ENCODE measurements around the gene CDC25B.
"Not testable (repeated sequence)": the region's sequence is repeated elsewhere in the genome, so short reads cannot be mapped to it uniquely, and the experiment has no call there.

Gene CDC25B

DNA sequence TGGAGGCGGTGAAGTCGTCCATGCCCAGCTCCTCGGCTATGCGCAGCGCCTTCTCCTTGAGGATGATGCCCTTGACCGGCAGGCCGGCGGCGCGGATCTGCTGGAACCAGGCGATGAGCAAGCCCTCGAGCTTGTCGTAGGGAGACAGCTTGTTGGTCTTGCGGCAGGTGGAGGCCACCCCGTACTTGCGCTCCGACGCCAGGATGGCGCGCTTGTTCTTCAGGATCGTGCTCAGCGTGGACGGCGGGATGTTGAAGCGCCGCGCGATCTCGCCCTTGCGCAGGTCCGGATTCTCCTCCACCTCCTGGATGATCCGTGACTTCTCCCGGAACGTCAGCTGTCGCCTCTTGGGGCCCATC, 10.0 kb upstream of the CDC25B start:
- no peak for DNase-seq

DNA sequence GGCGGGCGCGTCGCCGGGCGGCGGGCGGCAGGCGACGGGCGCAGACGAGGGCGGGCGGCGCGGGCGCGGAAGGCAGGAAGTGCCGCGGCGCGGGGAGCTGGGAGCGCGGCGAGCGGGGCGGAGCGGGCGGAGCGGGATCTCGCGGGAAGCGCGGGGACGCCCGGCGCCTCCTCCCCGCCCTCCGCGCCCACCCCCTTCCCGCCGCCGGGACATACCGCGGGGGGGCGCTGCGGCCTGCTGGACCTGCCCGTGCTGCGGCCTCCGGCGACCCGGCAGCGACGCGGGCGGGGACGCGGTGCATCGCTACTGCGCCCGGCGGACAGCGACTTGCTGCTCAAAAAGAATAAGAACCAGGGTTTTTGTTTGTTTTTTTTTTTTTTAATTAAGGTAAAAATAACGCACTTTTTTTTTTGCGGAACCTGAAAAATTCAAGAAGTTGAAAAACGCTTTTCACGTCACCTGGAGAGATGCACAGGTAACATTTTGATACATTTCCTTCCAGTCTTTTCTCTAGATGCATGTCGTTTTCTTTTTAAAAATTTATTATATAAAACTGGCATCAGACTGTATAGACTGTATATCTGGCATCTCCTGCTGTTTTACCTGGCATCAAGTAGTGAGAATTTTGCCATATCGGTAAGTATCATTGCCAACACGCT, 9.3 kb upstream of the CDC25B start, which contains the start of gene CENPB:
TSS of gene CENPB (minus strand) at position 76 of the 659 bp plus-strand sequence. CDS start 257 bp downstream, outside the sequence.
- peak; percentile 87 for DNase-seq

DNA sequence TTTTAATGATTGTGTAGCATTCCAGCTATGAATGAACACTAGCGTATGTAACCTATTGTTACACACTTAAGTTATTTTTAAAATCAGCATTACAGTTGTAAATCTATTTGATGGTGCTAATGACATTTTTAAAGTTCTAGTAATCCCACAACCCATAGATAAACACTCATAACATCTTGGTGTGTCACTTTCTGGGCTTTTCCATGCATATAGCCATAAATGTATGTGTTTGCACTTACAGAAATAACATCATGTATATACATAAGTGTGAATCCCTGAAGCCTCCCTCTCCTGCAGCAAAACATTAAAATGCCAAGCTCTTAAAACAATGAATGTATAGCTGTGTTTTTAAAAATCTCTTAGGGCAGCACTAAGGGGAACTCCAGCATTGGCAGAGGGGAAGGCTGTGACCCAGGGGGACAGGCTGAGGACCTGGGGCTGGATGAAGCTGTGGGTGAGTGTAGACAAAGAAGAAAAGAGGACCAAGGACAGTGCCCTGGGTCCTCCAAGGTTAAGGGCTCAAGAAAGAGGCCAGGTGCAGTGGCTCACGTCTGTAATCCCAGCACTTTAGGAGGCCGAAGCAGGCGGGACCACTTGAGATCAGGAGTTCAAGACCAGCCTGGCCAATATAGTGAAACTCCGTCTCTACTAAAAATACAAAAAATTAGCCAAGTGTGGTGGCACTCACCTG, 8.6 kb upstream of the CDC25B start:
- no peak for DNase-seq

DNA sequence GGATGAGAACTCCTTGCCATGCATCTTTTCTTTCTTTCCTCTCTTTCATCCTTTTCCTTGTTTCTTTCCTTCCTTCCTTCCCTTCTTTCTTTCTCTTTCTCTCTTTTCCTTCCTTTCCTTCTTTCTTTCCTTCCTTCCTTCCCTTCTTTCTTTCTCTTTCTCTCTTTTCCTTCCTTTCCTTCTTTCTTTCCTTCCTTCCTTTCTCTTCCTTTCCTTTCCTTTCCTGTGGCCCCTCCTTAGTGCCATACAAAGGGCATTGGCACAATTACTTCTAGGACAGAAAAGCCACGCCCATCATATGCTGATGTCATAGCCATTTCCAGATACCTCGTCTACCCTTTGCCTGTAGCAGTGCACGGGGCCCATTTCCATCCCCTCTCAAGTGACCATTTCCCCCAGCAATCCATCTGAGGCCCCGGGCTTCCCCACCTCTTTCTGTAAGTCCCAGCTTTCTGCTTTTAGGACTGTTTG, 7.4 kb upstream of the CDC25B start:
- no peak for DNase-seq

DNA sequence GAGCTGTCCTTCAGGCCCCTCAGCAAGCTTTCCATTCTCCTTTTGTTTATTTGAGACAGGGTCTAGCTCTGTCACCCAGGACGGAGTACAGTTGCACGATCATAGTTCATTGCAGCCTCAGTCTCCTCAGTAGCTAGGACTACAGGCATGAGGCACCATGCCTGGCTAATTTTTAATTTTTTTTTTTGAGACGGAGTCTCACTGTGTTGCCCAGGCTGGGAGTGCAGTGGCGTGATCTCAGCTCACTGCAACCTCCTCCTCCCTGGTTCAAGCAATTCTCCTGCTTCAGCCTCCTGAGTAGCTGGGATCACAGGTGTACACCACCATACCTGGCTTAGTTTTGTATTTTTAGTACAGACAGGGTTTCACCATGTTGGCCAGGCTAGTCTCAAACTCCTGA, 6.9 kb upstream of the CDC25B start:
- not testable (repeated sequence) for DNase-seq

DNA sequence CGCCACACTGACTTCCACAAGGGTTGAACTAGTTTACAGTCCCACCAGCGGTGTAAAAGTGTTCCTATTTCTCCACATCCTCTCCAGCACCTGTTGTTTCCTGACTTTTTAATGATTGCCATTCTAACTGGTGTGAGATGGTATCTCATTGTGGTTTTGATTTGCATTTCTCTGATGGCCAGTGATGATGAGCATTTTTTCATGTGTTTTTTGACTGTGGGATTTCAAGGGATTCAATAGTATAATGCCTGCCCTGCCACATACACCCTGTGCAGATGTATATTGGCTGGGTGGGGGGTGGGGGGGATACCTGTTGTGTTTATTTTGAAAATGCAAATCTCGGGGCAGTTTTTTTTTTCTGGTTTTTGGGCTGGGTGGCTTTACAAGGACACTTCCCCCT, 1.9 kb upstream of the CDC25B start:
- DNase-seq = not testable (repeated sequence)

DNA sequence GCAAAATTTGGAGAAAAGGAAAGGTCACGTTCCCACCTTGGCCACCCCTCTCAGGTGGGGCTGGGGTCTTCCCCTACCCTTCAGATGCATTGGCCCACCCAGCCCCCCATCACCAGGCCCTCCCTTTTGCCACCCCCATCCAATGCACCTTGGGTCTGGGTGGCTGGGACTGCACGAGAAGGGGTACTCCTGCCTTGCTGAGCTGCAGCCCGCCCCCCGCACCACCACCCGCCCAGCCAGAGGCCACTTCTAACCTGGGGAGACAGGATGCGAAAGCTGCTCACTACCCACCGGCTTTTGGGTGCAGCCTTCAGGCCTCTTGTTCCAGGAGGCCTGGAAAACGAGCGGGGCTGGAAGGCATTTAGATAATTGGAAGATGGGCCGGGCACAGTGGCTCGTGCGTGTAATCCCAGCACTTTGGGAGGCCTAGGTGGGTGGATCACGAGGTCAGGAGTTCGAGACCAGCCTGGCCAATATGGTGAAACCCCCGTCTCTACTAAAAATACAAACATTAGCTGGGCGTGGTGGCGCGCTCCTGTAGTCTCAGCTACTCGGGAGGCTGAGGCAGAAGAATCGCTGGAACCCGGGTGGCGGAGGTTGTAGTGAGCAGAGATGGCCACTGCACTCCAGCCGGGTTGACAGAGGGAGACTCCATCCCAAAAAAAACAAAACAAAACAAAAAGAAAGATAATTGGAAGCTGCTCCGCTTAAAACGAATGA, 1.2 kb upstream of the CDC25B start:
- no peak for DNase-seq

DNA sequence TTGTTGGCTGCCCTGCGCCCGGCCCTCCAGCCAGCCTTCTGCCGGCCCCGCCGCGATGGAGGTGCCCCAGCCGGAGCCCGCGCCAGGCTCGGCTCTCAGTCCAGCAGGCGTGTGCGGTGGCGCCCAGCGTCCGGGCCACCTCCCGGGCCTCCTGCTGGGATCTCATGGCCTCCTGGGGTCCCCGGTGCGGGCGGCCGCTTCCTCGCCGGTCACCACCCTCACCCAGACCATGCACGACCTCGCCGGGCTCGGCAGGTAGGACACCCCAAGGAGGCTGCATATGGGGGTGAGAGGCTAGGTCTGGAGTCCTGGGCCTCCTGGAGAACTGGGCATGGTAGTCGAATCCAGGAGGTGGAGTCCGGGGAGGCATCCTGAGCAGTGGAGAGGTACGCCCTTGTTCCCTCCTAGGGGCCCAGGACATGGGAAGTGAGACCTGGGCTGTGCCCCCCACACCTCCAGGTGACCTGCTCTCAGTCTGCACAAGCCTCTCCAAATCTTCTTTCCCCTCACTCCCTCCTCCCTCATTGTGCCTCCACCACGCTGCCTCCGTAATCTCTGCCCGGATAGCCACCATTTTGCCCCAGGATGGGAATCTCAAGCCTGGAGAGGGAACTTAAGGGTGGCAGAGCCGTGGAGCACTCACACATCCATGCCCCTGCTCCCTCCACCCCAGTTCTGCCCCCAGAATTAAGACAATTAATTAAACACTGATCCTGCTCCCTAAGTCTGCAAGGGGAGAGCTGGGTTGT, 541 bp downstream of the CDC25B start:
- no peak for DNase-seq

DNA sequence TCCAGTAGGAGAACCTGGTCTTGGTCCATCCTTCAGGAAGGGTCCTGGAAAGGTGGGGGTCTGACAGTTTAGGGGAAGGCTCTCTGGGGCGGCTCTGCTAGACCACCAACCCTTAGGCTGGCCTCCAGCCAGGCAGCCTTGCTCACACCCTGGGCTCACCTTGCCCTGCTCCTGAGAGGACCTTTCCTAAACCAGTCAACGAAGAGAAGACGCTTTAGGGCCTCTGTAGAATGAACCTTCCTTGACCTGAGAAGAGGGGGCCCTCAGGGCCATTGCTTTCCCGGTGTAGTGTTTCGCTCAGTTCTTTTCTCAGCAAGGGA, 1.1 kb downstream of the CDC25B start:
- DNase-seq = no peak

DNA sequence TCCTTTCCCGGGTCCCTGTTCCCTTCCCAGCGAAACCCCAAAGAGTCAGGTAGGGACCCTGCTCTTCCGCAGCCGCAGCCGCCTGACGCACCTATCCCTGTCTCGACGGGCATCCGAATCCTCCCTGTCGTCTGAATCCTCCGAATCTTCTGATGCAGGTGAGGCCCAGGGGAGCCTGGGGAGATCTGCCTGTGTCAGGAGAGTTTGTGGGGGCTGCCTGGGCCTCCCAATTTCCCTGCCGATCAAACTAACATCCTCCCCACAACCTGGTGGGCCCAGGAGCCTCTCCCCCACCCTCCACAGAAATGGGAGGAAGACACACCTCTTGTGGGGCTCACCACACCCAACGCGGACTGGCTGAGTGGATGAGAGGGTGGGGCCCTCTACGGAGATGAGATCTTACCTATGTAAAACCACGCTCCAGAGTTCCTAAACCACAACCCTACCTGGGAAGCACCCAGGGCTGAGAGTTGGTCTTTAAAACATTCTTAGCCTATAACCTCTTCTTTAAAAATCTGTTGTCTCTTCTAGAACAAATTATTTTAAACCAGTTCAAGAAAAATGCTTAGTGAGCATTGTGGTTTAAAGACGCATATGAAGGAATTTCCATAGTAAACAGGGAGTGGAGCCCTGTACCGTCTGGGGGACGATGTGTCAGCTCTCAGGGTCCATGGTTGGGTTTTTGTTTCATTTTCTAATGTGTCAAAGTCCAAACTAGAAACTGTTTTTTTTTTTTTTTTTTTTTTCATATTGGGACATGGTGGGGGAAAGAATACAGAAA, 1.7 kb downstream of the CDC25B start:
- peak; percentile 59 for DNase-seq

DNA sequence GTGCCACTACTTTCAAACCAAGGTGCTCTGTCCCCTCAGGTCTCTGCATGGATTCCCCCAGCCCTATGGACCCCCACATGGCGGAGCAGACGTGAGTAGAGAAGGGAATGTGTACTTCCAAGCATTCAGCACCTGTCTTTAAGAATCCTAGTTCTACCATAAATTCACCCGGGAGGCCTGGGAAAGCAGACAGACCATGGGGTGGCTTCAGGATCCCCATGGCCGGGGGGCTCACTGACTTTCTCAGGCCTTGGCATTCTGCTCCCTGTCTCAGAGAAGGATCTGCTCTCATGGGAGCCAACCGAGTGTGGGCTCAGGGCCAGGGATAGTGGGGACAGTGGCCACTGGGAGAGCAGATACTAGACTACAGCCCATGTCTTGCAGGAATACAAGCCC, 2.3 kb downstream of the CDC25B start:
- DNase-seq = no peak

DNA sequence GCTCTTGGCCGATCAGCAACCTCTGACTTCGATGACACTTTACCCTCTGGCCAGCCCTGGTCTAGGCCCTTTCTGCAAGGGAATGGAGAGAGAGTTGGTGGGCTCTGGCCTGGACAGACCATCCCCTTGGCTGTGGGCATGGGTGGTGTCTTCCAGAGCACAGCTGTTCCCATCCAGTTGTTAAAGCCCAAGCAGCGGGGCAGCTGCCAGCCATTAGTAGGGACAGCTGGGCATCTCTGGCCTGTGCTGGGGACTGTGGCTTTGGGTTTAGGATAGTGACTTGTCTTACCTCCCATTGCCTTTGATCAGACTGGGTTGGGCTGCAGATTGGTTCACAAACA, 2.8 kb downstream of the CDC25B start:
- no peak for DNase-seq

DNA sequence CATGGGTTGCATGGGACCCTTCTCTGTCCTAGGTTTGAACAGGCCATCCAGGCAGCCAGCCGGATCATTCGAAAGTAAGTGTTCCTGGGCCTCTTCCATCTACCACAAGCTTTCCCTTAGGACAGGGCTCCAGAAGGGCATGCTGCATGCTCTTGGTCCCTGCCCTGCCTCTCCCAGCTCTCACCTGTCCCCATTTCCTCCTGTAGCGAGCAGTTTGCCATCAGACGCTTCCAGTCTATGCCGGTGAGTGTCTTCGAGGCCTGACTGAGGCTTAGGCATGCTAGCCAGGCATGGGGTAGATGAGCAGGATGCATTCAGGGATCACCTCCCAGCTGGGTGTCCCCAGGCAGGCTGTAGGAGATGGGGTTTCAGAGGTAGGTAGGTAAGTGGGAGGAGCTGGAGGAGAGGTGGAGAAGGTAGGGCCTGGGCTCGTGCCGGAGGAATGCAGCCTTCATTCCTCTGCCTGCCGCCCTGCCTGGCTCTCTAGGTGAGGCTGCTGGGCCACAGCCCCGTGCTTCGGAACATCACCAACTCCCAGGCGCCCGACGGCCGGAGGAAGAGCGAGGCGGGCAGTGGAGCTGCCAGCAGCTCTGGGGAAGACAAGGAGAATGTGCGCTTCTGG, 4.3 kb downstream of the CDC25B start:
- no peak for DNase-seq

DNA sequence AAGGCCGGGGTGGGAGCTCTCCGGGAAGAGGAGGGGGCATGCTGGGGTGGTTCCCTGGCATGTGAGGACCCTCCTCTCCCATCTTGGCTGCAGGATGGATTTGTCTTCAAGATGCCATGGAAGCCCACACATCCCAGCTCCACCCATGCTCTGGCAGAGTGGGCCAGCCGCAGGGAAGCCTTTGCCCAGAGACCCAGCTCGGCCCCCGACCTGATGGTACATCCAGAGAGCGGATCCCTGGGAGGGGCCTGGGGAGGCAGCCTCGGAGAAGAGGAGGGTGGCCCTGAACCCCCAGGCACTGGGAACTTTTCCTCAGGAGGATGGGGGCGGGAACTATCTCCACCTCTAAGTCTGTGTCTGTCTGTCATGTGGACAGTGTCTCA, 4.8 kb downstream of the CDC25B start:
- no peak for DNase-seq

DNA sequence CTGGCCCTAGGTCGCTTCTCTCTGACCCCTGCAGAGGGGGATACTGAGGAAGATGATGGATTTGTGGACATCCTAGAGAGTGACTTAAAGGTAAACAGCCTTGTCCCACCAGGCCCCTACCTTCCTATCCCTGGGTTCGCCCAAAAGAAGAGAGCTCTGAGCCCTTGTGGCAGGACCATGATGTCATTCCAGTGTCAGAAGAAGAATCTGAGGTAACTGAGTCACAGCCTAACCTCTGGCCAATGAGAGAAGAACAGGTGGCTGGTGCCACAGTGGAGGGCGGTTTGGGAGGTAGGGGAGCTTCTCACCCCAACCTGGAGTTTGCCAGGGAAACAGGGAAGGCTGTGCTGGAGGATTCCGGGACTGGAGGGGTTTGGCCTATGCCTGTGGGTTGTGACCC, 5.2 kb downstream of the CDC25B start:
- no peak for DNase-seq

DNA sequence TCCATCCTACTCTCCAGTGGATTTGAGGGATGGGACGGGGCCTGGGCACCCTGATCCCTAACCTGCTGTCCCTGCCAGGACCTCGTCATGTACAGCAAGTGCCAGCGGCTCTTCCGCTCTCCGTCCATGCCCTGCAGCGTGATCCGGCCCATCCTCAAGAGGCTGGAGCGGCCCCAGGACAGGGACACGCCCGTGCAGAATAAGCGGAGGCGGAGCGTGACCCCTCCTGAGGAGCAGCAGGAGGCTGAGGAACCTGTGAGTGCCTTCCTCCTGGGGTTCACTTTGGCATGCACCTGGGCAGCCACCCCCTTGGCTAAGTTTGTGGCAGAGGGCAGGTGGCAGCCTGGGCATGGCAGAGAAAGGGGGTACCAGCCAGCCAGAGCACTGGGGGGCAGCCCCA, 5.7 kb downstream of the CDC25B start:
- DNase-seq = no peak

DNA sequence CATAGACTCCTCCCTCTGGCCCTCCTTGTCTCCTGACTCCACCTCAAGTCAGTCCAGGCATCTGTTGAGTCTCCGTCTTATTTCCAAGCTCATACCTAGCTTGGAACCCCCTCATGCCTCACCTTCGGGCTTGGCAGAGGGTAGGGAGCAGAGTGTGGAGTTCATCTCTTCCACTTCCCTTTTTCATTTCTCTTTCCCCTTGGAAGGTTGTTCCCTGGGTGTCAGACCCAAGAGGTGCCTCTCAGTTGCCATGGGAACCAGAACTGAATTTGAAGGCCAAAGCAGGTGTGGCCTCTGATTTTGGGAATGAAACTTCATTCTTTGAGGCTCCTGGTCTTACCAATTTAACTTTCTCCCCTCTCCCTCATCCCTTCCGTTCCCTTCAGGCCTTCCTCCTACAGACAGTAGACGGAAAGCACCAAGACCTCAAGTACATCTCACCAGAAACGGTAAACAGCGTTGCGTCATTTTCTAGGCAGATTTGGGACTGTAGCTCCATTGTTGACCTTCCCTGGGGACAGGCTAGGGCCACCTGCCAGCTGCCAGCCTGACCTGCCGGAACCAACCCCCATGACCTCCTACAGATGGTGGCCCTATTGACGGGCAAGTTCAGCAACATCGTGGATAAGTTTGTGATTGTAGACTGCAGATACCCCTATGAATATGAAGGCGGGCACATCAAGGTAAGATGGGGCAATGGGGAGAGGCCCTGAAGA, 6.6 kb downstream of the CDC25B start:
- no peak for DNase-seq

DNA sequence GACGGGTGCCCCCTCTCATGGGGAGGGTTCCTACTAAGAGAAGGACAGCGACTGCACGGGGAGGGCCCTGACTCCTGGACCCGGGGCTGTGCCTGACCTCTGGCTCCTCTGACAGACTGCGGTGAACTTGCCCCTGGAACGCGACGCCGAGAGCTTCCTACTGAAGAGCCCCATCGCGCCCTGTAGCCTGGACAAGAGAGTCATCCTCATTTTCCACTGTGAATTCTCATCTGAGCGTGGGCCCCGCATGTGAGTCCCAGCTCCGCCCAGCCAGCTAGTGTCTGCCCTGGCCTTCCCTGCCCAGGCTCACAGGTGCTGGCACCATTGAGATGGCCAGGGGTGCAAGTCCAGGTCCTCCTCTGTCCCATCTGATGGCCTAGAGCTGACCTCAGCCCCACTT, 7.2 kb downstream of the CDC25B start:
- no peak for DNase-seq

DNA sequence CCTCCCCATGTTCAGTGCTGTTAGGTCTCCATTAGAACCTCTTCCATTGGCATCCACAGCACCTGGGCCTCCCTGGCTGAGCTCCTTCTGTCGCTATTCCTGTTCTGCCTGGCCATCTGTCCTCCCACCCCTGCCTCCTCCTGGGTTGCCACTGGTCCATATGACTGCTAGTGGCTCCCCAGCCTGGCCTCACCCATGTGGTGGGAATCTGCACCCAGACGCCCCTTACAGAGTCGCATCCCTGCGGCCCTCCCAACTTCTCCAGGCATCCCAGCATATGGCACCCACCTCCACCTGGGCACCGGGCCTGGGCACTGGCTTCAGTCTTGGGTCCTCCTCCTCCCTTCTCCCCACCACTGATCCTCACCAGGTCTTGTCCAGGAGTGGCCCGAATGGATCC, 7.7 kb downstream of the CDC25B start:
- DNase-seq = no peak

DNA sequence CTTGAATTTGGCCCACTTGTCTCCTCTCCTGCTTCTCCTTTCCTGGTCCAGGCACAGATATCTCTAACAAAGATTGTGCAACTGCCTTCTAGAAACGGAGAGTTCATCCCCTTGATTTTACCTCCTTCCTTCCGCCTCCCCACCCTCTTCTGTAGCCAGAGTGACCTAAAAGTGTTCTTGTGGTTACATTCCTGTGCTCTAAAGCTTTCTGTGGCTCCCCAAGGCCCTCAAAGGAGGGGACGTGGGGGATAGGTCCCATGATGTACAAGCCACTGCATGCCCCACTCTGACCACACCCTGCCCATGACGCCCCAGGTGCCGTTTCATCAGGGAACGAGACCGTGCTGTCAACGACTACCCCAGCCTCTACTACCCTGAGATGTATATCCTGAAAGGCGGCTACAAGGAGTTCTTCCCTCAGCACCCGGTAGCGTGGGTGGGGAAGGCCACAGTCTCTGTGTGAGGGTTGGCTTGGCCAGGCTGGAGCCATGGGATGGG, 8.2 kb downstream of the CDC25B start:
- DNase-seq = no peak

DNA sequence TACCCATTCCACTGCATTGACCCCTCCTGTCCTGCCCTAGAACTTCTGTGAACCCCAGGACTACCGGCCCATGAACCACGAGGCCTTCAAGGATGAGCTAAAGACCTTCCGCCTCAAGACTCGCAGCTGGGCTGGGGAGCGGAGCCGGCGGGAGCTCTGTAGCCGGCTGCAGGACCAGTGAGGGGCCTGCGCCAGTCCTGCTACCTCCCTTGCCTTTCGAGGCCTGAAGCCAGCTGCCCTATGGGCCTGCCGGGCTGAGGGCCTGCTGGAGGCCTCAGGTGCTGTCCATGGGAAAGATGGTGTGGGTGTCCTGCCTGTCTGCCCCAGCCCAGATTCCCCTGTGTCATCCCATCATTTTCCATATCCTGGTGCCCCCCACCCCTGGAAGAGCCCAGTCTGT, 8.7 kb downstream of the CDC25B start:
- DNase-seq = no peak

Data from central memory CD4-positive, alpha-beta T cell (primary cell).